ENCODE data around the gene HLF. TPM values are rescaled to one million over a fixed set of nuclear protein-coding genes. Genes with fewer than 3 reads are reported as not detected.

The HLF gene
- total RNA-seq, 1 experiment from 2014 or later = 1.5 TPM

DNA sequence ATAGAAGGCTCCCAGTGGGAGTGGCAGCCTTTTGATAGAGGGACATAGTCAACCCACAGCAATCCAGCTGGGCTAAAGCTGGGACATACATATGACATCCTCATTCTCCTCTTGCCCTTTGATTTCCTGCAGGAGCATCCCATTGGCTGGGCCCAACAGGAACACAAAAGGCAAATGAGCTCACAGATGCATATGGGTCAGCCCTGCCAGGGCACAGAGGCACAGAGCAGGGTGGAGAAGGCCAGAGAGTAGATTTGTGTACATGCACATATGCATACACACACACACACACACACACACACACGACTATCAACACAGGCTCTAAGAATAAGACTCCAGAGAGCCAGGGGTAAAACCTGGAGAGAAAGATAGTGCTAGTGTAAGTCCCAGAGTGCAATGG lies 98.3 kb downstream of the HLF start (continued):
- TF ChIP-seq ZBTB33 (IDR thresholded peaks at IDR 0.05; ENCODE audit: extremely low read depth, insufficient replicate concordance, low read length) (no peak), TCF7L2 (IDR thresholded peaks at IDR 0.05; ENCODE audit: borderline replicate concordance, extremely low read depth, insufficient read depth, insufficient read length) (no peak), ELF1 (IDR thresholded peaks at IDR 0.05; ENCODE audit: borderline replicate concordance, low read depth) (no peak), CEBPB (IDR thresholded peaks at IDR 0.05; ENCODE audit: low read depth) (no peak)

GRCh38 chr17:55366020-55366481 lies 101.3 kb downstream of the HLF start:
- POLR2A ChIA-PET = no interaction called here
- no peak for DNase-seq (ENCODE audit: low read depth, low spot score)

More at GRCh38 chr17:55366020-55366481, 101.3 kb downstream of the HLF start:
- H2AFZ ChIP-seq (ENCODE audit: low read depth, low read length, poor library complexity, severe bottlenecking) = no peak overlapping the region
- no peak overlapping the region for H3K4me3 ChIP-seq (replicated peaks in 1 of 2; ENCODE audit: low read depth in 1 of 2, low read length in 2 of 2)
- no peaks in the 10 kb centered on the region for H3K9me3 ChIP-seq (ENCODE audit: control insufficient read depth in 1 of 2, insufficient read depth in 1 of 2, low read depth in 1 of 2, low read length in 2 of 2)
- TF ChIP-seq EZH2phosphoT487 (IDR thresholded peaks at IDR 0.05; ENCODE audit: borderline replicate concordance) (no peak), REST (IDR thresholded peaks at IDR 0.05; ENCODE audit: low read depth) (no peak), SRF (IDR thresholded peaks at IDR 0.05; ENCODE audit: low read depth) (no peak)
- intact Hi-C loops (cut with micrococcal nuclease) = no loop called here
- H3K9me2 ChIP-seq (ENCODE audit: insufficient read depth) = no peaks in the 10 kb centered on the region
- H3K9ac ChIP-seq (ENCODE audit: low read length) = no peak overlapping the region
- no peaks in the 10 kb centered on the region for H3K27me3 ChIP-seq (ENCODE audit: insufficient read depth, low read length)
- H4K20me1 ChIP-seq (ENCODE audit: insufficient read depth) = no peaks in the 10 kb centered on the region
- ChIA-PET CTCF (interaction anchor here (3.6 kb wide), 1 partner anchor 9 kb away, joined by 15 read pairs; no protein-coding TSS in a partner anchor), RAD21 (ENCODE audit: low non-redundant PET in 1 of 2, low total read pairs in 2 of 2, uncharacterized antibody in 2 of 2, unreplicated experiment in 2 of 2) (no interaction called here)
- H3K4me1 ChIP-seq (ENCODE audit: control insufficient read depth in 1 of 2, insufficient read depth in 2 of 2, low read length in 2 of 2) = no peaks in the 10 kb centered on the region
- BruUV-seq (replicated peaks) = no TSS peak
- H3K36me3 ChIP-seq (ENCODE audit: control insufficient read depth in 1 of 2, insufficient read depth in 2 of 2, low read length in 2 of 2) = no peaks in the 10 kb centered on the region
- no peak overlapping the region for H3K4me2 ChIP-seq (ENCODE audit: low read length)
- no peak for ATAC-seq
- no peak overlapping the region for H3K27ac ChIP-seq (ENCODE audit: low read depth, low read length)
- no peaks in the 10 kb centered on the region for H3K79me2 ChIP-seq (ENCODE audit: insufficient read depth, low read length)

Data from HCT116 (cell line).